OCI-LY7 (cell line): ENCODE results near the gene GNMT. TPM values are rescaled to one million over a fixed set of nuclear protein-coding genes. Genes with fewer than 3 reads are reported as not detected.
A peak's percentile ranks its signal among the peaks of the same experiment; 100 is the strongest.

Experiments
- BruUV-seq: library from RNA; stranded (reverse); fragments of 400-500 nt; replicated peaks from 2 replicates; lab custom pipeline; 2021; lab: Mats Ljungman, UMichigan
- CTCF ChIA-PET: fragments of 300-600 bp; sonication (Branson Sonifier 250); formaldehyde crosslinking; loops from one replicate; lab custom pipeline; 2022; ENCODE audit warnings: antibody characterized with exemption; ENCODE audit not compliant: unreplicated experiment; lab: Charles Lee
- POLR2A ChIA-PET: fragments of 300-600 bp; sonication (Branson Sonifier 250); formaldehyde crosslinking; loops from one replicate; lab custom pipeline; 2022; ENCODE audit warnings: antibody characterized with exemption; lab: Charles Lee
- DNase-seq: peaks from one replicate; pipeline ENCODE4 v3.0.0-alpha.2; 2015; ENCODE audit warnings: low spot score
- H2AFZ ChIP-seq: fragments of 200-600 bp; sonication (generic), shearing (Covaris generic); 2 replicates; pipeline ENCODE4 v1.6.1; 2014; ENCODE audit warnings: mild to moderate bottlenecking, antibody characterized with exemption, low read length, moderate library complexity
- H3K27ac ChIP-seq: fragments of 200-600 bp; sonication (generic); 2 replicates; pipeline ENCODE4 v1.5.1; 2014; ENCODE audit warnings: mixed run types, low read depth, mild to moderate bottlenecking, moderate library complexity, low read length, inconsistent platforms; ENCODE audit not compliant: poor library complexity, severe bottlenecking
- H3K36me3 ChIP-seq: fragments of 200-600 bp; sonication (generic); 2 replicates; pipeline ENCODE4 v1.6.1; 2014; ENCODE audit warnings: mild to moderate bottlenecking, antibody characterized with exemption, low read length, moderate library complexity, mixed read lengths; ENCODE audit not compliant: insufficient read depth
- H3K4me1 ChIP-seq: fragments of 200-600 bp; sonication (generic); 2 replicates; pipeline ENCODE4 v1.5.1; 2014; ENCODE audit warnings: mild to moderate bottlenecking, low read length; ENCODE audit not compliant: insufficient read depth, poor library complexity, severe bottlenecking
- H3K4me2 ChIP-seq: fragments of 200-600 bp; sonication (generic); 2 replicates; pipeline ENCODE4 v1.6.1; 2014; ENCODE audit warnings: mild to moderate bottlenecking, low read length
- H3K4me3 ChIP-seq: fragments of 200-600 bp; sonication (generic); 2 replicates; pipeline ENCODE4 v1.5.1; 2014; ENCODE audit warnings: mild to moderate bottlenecking, low read depth, low read length; ENCODE audit not compliant: poor library complexity, severe bottlenecking
- H3K79me2 ChIP-seq: fragments of 200-600 bp; sonication (generic); 2 replicates; pipeline ENCODE4 v1.6.1; 2016; ENCODE audit warnings: low read depth, mild to moderate bottlenecking, low read length, moderate library complexity, mixed read lengths; ENCODE audit not compliant: insufficient read depth
- H3K9me2 ChIP-seq: fragments of 200-600 bp; sonication (generic); 2 replicates; pipeline ENCODE4 v1.6.1; 2016; ENCODE audit warnings: mild to moderate bottlenecking, low read length, mixed read lengths; ENCODE audit not compliant: insufficient read depth
- H3K9me3 ChIP-seq: fragments of 200-600 bp; sonication (generic); 2 replicates; pipeline ENCODE4 v1.6.1; 2014; ENCODE audit warnings: mild to moderate bottlenecking, mixed run types, low read length, mixed read lengths
- H4K20me1 ChIP-seq: fragments of 200-600 bp; sonication (generic); 2 replicates; pipeline ENCODE4 v1.6.1; 2014; ENCODE audit warnings: mild to moderate bottlenecking, antibody characterized with exemption, low read length, moderate library complexity, mixed read lengths; ENCODE audit not compliant: insufficient read depth
- CTCF ChIP-seq: fragments of 200-600 bp; sonication (generic); conservative IDR thresholded peaks from 2 replicates; pipeline ENCODE4 v1.5.1; 2014; ENCODE audit warnings: mild to moderate bottlenecking, antibody characterized with exemption, low read length, moderate library complexity, mixed read lengths
- EZH2phosphoT487 ChIP-seq: fragments of 200-600 bp; sonication (generic); IDR thresholded peaks from 2 replicates; pipeline ENCODE4 v1.6.1; 2018; ENCODE audit warnings: low read depth, borderline replicate concordance, mild to moderate bottlenecking, mixed run types, antibody characterized with exemption, low read length, moderate library complexity, mixed read lengths
- intact Hi-C: fragments of 100-400 bp; cut with micrococcal nuclease; formaldehyde crosslinking; loops from one replicate; pipeline ENCODE4 v1.10.0; 2022; ENCODE audit not compliant: unreplicated experiment
- total RNA-seq, 2 experiments: library from RNA; depleted of rRNA in 1 of 2; stranded (reverse); fragments of >200 nt in 1 of 2; shearing (Covaris generic) in 1 of 2; gene quantifications; 2 replicates each; pipeline ENCODE4 v1.2.3, GENCODE V29; 2014 to 2022

GNMT gene
- total RNA-seq, 2 experiments from 2014 or later, result 1.7 TPM

- POLR2A ChIA-PET, result interaction anchor here (0.5 to 2.6 kb wide), 10 partner anchors 12 to 1209 kb away, joined by 3 to 18 read pairs (median 4); partner anchors contain the start of genes CNPY3, KLC4, KLHDC3 and MRPL2
- CTCF ChIA-PET, result interaction anchor here (1.2 kb wide), 1 partner anchor 35 kb away, joined by 3 read pairs; the partner anchor contains the start of genes KLHDC3 and MEA1
- Histone ChIP-seq H3K4me1 (peaks cover 28% of the 10 kb centered on the region), H3K4me3 (peak within 1 kb of the TSS; percentile 88), H3K27ac (peak within 1 kb of the TSS; percentile 50), H2AFZ (peak within 1 kb of the TSS; percentile 85), H4K20me1 (no peaks in the 10 kb centered on the region), H3K79me2 (peaks cover 22% of the 10 kb centered on the region; the same call in 1 of the 2 replicates), H3K9me2 (no peaks in the 10 kb centered on the region), H3K4me2 (peak within 1 kb of the TSS; percentile 82), H3K36me3 (peaks cover 21% of the 10 kb centered on the region), H3K9me3 (no peaks in the 10 kb centered on the region)
- TF ChIP-seq EZH2phosphoT487, result no peak
- TF ChIP-seq CTCF, result no peak
- peak; percentile 96 for DNase-seq
- BruUV-seq, result no TSS peak
- intact Hi-C loops, result loop anchor here (1.0 kb wide), 1 partner anchor 50 kb away; the partner anchor contains the start of gene CNPY3
Observed at GRCh38 chr6:42978839-42979522, 18.4 kb downstream of the GNMT start, which contains the start of gene PEX6. TSS of gene PEX6 (minus strand) at chr6:42979181. CDS start at chr6:42979150, 31 bp downstream.

- Histone ChIP-seq H3K9me3 (no peaks in the 10 kb centered on the region), H3K4me3 (peak overlapping the region; percentile 88), H3K4me1 (peaks cover 29% of the 10 kb centered on the region), H2AFZ (peak overlapping the region; percentile 85), H3K4me2 (peak overlapping the region; percentile 82), H3K27ac (peak overlapping the region; percentile 50), H3K36me3 (peaks cover 17% of the 10 kb centered on the region), H3K9me2 (no peaks in the 10 kb centered on the region), H3K79me2 (peaks cover 22% of the 10 kb centered on the region; the same call in 1 of the 2 replicates), H4K20me1 (no peaks in the 10 kb centered on the region)
- no peak for TF ChIP-seq EZH2phosphoT487
- TF ChIP-seq CTCF, result no peak
- ChIA-PET CTCF (interaction anchor here (1.2 kb wide), 1 partner anchor 34 kb away, joined by 3 read pairs; the partner anchor contains the start of genes KLHDC3 and MEA1), POLR2A (interaction anchor here (0.6 to 2.6 kb wide), 6 partner anchors 11 to 172 kb away, joined by 3 to 18 read pairs (median 6); partner anchors contain the start of genes CNPY3, KLC4 and MRPL2)
- TSS peak; percentile 82 for BruUV-seq
- DNase-seq, result peak; percentile 47
- intact Hi-C loops, result loop anchor here (1.0 kb wide), 1 partner anchor 50 kb away; the partner anchor contains the start of gene CNPY3
Observed at GRCh38 chr6:42979523-42980177, 19.1 kb downstream of the GNMT start.
